Omental fat pad (tissue), 4 donors: Measurements from ENCODE around the gene LEMD1. TPM values are rescaled to one million over a fixed set of nuclear protein-coding genes. Genes with fewer than 3 reads are reported as not detected.

Experiments
- ATAC-seq: fragments of 150-250 bp; one replicate; pipeline ENCODE4 v1.9.1; 2016; ENCODE audit warnings: mild to moderate bottlenecking, moderate library complexity; ENCODE audit not compliant: low FRiP score
- DNase-seq: peaks from one replicate; pipeline ENCODE4 v3.0.0-alpha.2; 2019; ENCODE audit warnings: low spot score
- CTCF ChIP-seq, 3 donors: fragments of 450-650 bp; IDR thresholded peaks; one replicate each; pipeline ENCODE4 v1.5.1; 2016 to 2017; ENCODE audit warnings: antibody characterized with exemption in 3 of 3, mild to moderate bottlenecking in 3 of 3, moderate library complexity in 2 of 3
- total RNA-seq, 4 donors: library from RNA; depleted of rRNA; stranded (reverse); fragments of >200 nt; gene quantifications; one replicate each; pipeline ENCODE4 v1.1.0, GENCODE V29; 2016

Gene LEMD1
- total RNA-seq, 4 donors from 2014 or later: 1.7 TPM; not detected in 3

GRCh38 chr1:205346956-205347574 is 74.8 kb downstream of the LEMD1 start:
- no peak for DNase-seq
- no peak for TF ChIP-seq CTCF (IDR thresholded peaks at IDR 0.05)
- ATAC-seq: no peak

GRCh38 chr1:205345761-205346160 is 76.1 kb downstream of the LEMD1 start:
- DNase-seq: no peak
- no peak for ATAC-seq
- no peak for TF ChIP-seq CTCF (IDR thresholded peaks at IDR 0.05)

- no peak for TF ChIP-seq CTCF (IDR thresholded peaks at IDR 0.05)
- DNase-seq (no peak), ATAC-seq (peak; percentile 24)
These were observed 77.6 kb downstream of the LEMD1 start for GRCh38 chr1:205344066-205344928.

GRCh38 chr1:205343431-205344065 is 78.3 kb downstream of the LEMD1 start:
- ATAC-seq (no peak), DNase-seq (no peak)

GRCh38 chr1:205342986-205343385 is 78.9 kb downstream of the LEMD1 start:
- no peak for DNase-seq
- no peak for ATAC-seq
- TF ChIP-seq CTCF (IDR thresholded peaks at IDR 0.05): no peak

More at GRCh38 chr1:205343431-205344065, 78.3 kb downstream of the LEMD1 start:
- no peak for TF ChIP-seq CTCF (IDR thresholded peaks at IDR 0.05)

GRCh38 chr1:205340676-205341075 is 81.2 kb downstream of the LEMD1 start:
- no peak for DNase-seq
- no peak for ATAC-seq
- TF ChIP-seq CTCF (IDR thresholded peaks at IDR 0.05): no peak
